Choroid plexus epithelial cell (primary cell): ENCODE results near the gene LRRC46.

ENCODE experiments used
- DNase-seq: peaks from one replicate; pipeline ENCODE4 v3.0.0-alpha.2; 2010; ENCODE audit warnings: low read depth
- H3K4me3 ChIP-seq: 2 replicates; pipeline ENCODE4 v1.5.1; 2011; ENCODE audit warnings: low read depth, mild to moderate bottlenecking, control low read depth, low read length, moderate library complexity
- CTCF ChIP-seq: conservative IDR thresholded peaks from 2 replicates; pipeline ENCODE4 v1.5.1; 2011; ENCODE audit warnings: low read depth, mild to moderate bottlenecking, control low read depth, inconsistent platforms, low read length, moderate library complexity

The LRRC46 gene

GRCh38 chr17:47852113-47852949 lies 20.9 kb downstream of the LRRC46 start:
- no peak for TF ChIP-seq CTCF
- DNase-seq = peak; percentile 13
- no peak overlapping the region for H3K4me3 ChIP-seq

GRCh38 chr17:47853616-47854015 lies 22.1 kb downstream of the LRRC46 start:
- no peak for TF ChIP-seq CTCF

GRCh38 chr17:47855737-47856136 lies 24.3 kb downstream of the LRRC46 start:
- H3K4me3 ChIP-seq = no peak overlapping the region
- TF ChIP-seq CTCF = no peak
- no peak for DNase-seq

More at GRCh38 chr17:47853616-47854015, 22.1 kb downstream of the LRRC46 start:
- no peak for DNase-seq
- no peak overlapping the region for H3K4me3 ChIP-seq

GRCh38 chr17:47856830-47857229 lies 25.4 kb downstream of the LRRC46 start:
- no peak for TF ChIP-seq CTCF
- no peak for DNase-seq
- no peak overlapping the region for H3K4me3 ChIP-seq

- H3K4me3 ChIP-seq = no peak overlapping the region
- no peak for TF ChIP-seq CTCF
- DNase-seq = no peak
Observed at GRCh38 chr17:47857551-47858455, 26.3 kb downstream of the LRRC46 start.

GRCh38 chr17:47860386-47860785 lies 28.9 kb downstream of the LRRC46 start:
- DNase-seq = no peak
- no peak for TF ChIP-seq CTCF
- no peak overlapping the region for H3K4me3 ChIP-seq
